ENCODE measurements around the gene ZNF695. TPM values are rescaled to one million over a fixed set of nuclear protein-coding genes. Genes with fewer than 3 reads are reported as not detected.

Gene ZNF695
- 1 to 10 TPM; 4.6 to 6.1 TPM for total RNA-seq
- 2.8 TPM for polyA plus RNA-seq (ENCODE audit: insufficient read depth, low read depth, low replicate concordance)
- long read RNA-seq, donor 1: 0 reads
- long read RNA-seq, donor 2: 0 reads

- Histone ChIP-seq H3K4me3 (peak within 1 kb of the TSS; percentile 61 to 69), H3K9me3 (no peaks in the 10 kb centered on the region), H3K4me1 (no peaks in the 10 kb centered on the region), H3K27ac (peak within 1 kb of the TSS in 1 of 2 donors; percentile 31), H3K36me3 (ENCODE audit: low read depth, missing control alignments) (no peaks in the 10 kb centered on the region), H3K27me3 (no peaks in the 10 kb centered on the region)
- TF ChIP-seq POLR2A (IDR thresholded peaks at IDR 0.05) (no peak), CTCF (IDR thresholded peaks at IDR 0.05) (no peak)
- peak; percentile 95 for DNase-seq
- WGBS, 2 donors: 1 to 2% methylated on average over 26 to 55 of the region's 58 CpGs
- intact Hi-C loops (cut with DNase I; ENCODE audit: low total_unique reads): no loop called here
These were observed at the start of gene ZNF695 for GRCh38 chr1:247007511-247008405. TSS of gene ZNF695 (minus strand) at chr1:247008057. CDS start at chr1:247007908, 149 bp downstream.

- Histone ChIP-seq H3K4me1 (no peaks in the 10 kb centered on the region), H3K27ac (no peak overlapping the region), H3K4me3 (no peak overlapping the region), H3K36me3 (ENCODE audit: low read depth, missing control alignments) (no peaks in the 10 kb centered on the region), H3K27me3 (no peaks in the 10 kb centered on the region), H3K9me3 (no peaks in the 10 kb centered on the region)
- DNase-seq: no peak
- intact Hi-C loops (cut with DNase I; ENCODE audit: low total_unique reads): no loop called here
- 68 to 70% methylated on average over 2 of the region's 2 CpGs for WGBS, 2 donors
- TF ChIP-seq POLR2A (IDR thresholded peaks at IDR 0.05): no peak
- TF ChIP-seq CTCF (IDR thresholded peaks at IDR 0.05): no peak
These were observed 48.2 kb upstream of the ZNF695 start for GRCh38 chr1:247056071-247056470.

- peak; percentile 66 for DNase-seq
These were observed 47.1 kb upstream of the ZNF695 start for GRCh38 chr1:247054992-247055415.

GRCh38 chr1:247047702-247048101, 39.8 kb upstream of the ZNF695 start:
- DNase-seq: no peak
- no peaks in the 10 kb centered on the region for H3K4me1 ChIP-seq
- intact Hi-C loops (cut with DNase I; ENCODE audit: low total_unique reads): no loop called here
- no peak for TF ChIP-seq CTCF (IDR thresholded peaks at IDR 0.05)
- TF ChIP-seq POLR2A (IDR thresholded peaks at IDR 0.05): no peak
- 88 to 96% methylated on average over 2 of the region's 2 CpGs for WGBS, 2 donors
- no peaks in the 10 kb centered on the region for H3K9me3 ChIP-seq
- no peaks in the 10 kb centered on the region for H3K36me3 ChIP-seq (ENCODE audit: low read depth, missing control alignments)
- no peak overlapping the region for H3K4me3 ChIP-seq
- no peaks in the 10 kb centered on the region for H3K27me3 ChIP-seq
- no peak overlapping the region for H3K27ac ChIP-seq

More at GRCh38 chr1:247054992-247055415, 47.1 kb upstream of the ZNF695 start:
- Histone ChIP-seq H3K4me3 (no peak overlapping the region), H3K9me3 (no peaks in the 10 kb centered on the region), H3K36me3 (ENCODE audit: low read depth, missing control alignments) (no peaks in the 10 kb centered on the region), H3K27ac (no peak overlapping the region), H3K27me3 (no peaks in the 10 kb centered on the region), H3K4me1 (no peaks in the 10 kb centered on the region)
- TF ChIP-seq POLR2A (IDR thresholded peaks at IDR 0.05) (no peak), CTCF (IDR thresholded peaks at IDR 0.05) (no peak)
- 20 to 43% methylated on average over 2 of the region's 2 CpGs for WGBS, 2 donors
- intact Hi-C loops (cut with DNase I; ENCODE audit: low total_unique reads): no loop called here
